Hepatocyte (in vitro differentiated cells): ENCODE measurements around the gene AHCTF1.

Experiments
- EZH2 ChIP-seq: fragments of 200-600 bp; sonication (generic); IDR thresholded peaks from 2 replicates; pipeline ENCODE4 v1.6.1; 2016; ENCODE audit warnings: antibody characterized with exemption, mild to moderate bottlenecking, borderline replicate concordance
- EZH2phosphoT487 ChIP-seq: fragments of 200-600 bp; sonication (generic); IDR thresholded peaks from one replicate; pipeline ENCODE4 v1.6.1; 2018; ENCODE audit warnings: antibody characterized with exemption, mild to moderate bottlenecking, low read depth, moderate library complexity; ENCODE audit not compliant: unreplicated experiment, severe bottlenecking
- TF ChIP-seq, protein P1 (sequence below): fragments of 200-600 bp; sonication (generic); IDR thresholded peaks from 2 replicates; pipeline ENCODE4 v1.5.1; 2016; ENCODE audit warnings: antibody characterized with exemption, mild to moderate bottlenecking; ENCODE audit not compliant: poor library complexity

DNA sequence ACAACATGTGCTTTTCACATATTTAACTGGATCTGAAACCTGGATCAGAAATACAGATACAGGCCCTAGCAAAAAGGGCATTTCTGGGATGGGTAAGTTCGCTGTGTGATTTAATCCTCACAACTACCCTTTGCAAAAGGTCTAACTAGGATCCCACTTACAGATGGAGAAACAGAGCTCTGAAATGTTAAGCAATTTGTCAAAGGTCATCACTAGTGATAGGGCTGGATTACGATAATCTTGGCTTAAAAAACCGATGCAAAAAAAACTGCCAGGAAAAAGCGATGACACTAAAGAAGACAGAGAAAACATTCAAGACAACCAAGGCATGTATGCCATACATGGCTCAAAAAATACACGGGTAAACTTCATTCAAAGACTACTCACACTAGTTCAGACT is 29.9 kb downstream of the AHCTF1 start:
- TF ChIP-seq, protein P1, sequence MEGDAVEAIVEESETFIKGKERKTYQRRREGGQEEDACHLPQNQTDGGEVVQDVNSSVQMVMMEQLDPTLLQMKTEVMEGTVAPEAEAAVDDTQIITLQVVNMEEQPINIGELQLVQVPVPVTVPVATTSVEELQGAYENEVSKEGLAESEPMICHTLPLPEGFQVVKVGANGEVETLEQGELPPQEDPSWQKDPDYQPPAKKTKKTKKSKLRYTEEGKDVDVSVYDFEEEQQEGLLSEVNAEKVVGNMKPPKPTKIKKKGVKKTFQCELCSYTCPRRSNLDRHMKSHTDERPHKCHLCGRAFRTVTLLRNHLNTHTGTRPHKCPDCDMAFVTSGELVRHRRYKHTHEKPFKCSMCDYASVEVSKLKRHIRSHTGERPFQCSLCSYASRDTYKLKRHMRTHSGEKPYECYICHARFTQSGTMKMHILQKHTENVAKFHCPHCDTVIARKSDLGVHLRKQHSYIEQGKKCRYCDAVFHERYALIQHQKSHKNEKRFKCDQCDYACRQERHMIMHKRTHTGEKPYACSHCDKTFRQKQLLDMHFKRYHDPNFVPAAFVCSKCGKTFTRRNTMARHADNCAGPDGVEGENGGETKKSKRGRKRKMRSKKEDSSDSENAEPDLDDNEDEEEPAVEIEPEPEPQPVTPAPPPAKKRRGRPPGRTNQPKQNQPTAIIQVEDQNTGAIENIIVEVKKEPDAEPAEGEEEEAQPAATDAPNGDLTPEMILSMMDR = no peak
- TF ChIP-seq EZH2 (no peak), EZH2phosphoT487 (no peak)
